NCI-H128 (cell line): ENCODE data around the gene OPA3.

Source experiments
- DNase-seq: peaks from one replicate; lab custom pipeline; 2025; ENCODE audit not compliant: unreplicated experiment; lab: John Stamatoyannopoulos, UW

OPA3 gene

GRCh38 chr19:45505151-45505995 is 79.2 kb downstream of the OPA3 start:
- DNase-seq: no peak

DNA sequence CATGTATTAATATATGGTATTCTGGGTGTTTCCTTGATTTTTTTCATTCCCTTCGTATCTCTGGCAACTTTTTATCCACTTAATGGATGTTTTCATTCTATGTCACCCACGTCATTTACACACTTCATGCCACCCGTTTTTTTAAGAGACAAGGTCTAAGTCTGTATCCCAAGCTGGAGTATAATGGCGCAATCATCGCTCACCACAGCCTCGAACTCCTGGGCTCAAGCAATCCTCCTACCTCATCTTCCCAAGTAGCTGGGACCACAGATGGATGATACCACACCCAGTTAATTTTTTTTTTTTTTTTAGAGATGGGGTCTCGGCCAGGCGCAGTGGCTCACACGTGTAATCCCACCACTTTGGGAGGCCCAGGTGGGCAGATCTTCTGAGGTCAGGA is 80.7 kb downstream of the OPA3 start:
- DNase-seq: no peak

GRCh38 chr19:45502111-45502510 is 82.5 kb downstream of the OPA3 start:
- no peak for DNase-seq

DNA sequence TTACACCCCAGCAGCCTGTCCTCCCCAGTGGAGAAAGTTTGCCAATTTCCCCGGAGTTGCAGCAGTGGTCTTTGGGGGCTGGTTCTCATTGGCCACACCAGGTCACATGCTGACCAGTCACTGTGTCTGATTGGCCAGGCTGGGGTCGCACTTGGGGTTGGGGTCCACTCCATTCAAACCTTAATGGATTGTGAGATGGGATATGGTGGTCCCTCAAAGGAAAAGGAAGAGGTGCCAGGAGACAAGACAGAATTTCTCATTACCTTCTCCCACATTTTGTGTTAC is 82.9 kb downstream of the OPA3 start:
- no peak for DNase-seq

DNA sequence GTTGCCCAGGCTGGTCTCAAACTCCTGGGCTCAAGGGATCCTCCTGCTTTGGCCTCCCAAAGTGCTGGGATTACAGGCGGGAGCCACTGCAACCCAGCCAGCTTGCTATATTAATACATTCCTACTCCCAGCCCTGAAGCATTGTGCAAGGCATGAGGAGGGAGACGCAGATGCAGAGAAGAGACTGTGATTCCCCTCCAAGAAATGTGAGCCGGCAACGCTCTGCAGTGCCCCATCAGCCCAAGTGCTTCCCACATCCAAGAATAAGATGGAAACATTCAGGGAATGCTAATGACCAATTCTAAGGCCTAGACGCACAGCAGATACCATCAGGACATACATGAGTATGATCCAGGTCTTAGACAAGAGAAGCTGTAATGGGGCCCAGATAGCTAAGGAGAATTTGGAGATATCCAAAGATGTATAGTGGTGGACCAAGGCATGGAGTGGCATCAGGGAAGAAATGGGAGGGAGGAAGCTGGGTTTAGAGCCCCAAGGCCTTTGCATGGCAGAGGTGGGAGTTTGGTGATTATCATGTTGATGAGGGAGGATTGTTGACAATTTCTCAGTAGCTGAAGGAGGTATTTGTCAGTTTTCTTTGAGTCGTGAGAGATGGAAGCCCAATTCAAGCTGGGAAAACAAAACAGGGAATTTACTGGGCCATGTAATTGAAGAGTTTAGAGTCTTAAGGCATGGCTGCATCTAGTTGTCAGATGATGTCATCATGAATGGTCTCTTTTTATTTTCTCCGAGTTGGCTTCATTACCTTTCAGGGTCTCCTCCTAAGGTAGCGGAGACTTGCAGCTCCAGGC is 83.5 kb downstream of the OPA3 start:
- DNase-seq: no peak

DNA sequence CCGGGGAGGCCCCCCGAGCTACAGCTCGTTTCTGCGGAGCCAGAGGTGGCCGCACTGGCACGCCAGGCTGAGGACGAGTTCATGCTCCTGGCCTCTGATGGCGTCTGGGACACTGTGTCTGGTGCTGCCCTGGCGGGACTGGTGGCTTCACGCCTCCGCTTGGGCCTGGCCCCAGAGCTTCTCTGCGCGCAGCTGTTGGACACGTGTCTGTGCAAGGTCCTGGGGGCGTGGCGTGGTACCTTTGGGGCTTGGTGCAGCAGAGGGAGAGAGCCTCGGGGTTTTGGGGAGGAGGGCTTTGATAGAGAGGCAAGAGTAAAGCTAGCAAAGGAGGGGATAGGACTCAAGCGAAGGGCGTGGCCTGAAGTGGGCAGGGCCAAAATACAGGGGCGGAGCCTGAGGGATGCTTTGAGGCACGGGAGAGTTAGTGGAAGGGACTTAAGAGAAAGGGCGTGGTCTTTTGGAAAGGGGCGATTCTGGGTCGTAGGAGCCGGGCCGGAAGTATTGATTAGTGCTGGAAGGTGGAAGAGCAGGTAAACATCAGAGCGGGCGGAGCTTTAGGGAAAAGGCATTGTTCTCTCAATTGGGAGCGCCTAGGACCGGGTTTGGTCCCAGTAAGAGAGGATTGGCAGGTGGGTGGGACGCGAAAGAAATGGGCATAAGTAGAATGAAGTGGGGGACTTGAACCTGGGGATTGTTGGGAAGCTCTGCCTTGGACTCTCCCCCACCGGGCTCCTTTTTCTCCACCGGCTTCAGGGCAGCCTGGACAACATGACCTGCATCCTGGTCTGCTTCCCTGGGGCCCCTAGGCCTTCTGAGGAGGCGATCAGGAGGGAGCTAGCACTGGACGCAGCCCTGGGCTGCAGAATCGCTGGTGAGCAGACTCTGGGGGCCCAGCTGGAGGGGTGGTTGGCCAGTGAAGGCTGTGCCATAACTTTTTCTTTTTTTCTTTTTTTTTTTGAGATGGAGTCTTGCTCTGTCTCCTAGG is 85.1 kb downstream of the OPA3 start:
- DNase-seq: peak; percentile 58

DNA sequence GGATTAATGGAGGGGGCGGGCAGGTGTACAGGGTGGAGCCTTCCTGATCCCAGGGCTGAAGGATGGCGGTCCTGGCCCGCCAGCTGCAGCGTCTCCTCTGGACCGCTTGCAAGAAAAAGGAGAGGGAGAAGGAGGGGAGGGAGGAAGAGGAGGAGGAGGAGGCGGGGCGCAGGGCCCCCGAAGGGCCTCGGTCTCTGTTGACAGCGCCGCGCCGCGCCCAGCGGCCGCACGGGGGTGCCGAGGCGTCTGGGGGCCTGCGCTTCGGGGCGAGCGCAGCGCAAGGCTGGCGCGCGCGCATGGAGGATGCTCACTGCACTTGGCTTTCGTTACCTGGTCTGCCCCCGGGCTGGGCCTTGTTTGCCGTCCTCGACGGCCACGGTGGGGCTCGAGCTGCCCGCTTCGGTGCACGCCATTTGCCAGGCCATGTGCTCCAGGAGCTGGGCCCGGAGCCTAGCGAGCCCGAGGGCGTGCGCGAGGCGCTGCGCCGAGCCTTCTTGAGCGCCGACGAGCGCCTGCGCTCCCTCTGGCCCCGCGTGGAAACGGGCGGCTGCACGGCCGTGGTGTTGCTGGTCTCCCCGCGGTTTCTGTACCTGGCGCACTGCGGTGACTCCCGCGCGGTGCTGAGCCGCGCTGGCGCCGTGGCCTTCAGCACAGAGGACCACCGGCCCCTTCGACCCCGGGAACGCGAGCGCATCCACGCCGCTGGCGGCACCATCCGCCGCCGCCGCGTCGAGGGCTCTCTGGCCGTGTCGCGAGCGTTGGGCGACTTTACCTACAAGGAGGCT is 86.0 kb downstream of the OPA3 start, which contains the start of gene PPM1N:
PPM1N (plus strand) TSS at position 33 of the 785 bp plus-strand sequence; CDS start at position 63, 30 bp downstream.
- peak; percentile 14 for DNase-seq

DNA sequence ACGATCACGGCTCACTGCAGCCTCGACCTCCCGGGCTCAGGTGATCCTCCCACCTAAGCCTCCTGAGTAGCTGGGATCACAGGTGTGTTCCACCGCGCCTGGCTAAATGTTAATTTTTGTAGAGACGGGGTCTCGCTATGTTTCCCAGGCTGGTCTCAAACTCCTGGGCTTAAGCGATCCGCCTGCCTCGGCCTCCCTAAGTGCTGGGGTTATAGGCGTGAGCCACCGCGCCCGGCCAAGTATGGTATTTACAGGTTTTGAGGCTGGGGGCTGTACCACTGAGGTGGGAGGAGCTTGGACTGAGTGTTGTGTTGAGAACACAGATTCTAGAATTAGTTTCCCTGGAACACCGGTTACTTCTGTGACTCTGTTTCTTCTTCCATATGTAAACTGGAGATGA is 86.8 kb downstream of the OPA3 start:
- DNase-seq: no peak

DNA sequence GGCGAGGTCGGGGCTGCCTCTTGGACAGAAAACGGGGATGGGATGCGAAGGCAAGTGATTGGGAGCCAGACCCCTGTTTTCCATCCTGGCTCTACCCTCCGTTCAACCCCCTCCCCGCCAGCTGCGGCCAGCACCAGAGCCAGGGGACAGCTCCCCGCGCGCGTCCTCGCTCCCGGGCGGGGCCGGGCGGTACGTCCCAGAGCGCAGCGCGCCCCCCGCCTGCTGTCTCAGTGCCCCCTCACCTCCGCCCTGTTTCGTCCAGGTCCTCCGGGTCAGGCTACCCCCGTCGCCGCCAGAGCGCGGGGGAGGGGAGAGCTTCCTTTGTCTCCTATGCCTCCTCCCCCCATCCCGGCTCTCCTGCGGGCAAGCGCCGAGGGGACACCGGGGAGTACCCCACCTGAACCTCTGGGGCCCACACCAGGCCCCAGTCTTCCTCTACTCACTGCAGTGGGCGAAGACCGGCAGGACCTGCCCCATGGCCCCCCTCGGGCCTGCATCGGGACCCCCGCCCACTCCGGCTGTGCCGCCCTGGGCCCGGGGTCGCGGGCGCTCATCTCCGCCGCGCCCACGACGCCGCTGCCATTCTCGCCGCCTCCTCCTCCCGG is 88.2 kb downstream of the OPA3 start:
- no peak for DNase-seq

GRCh38 chr19:45495178-45495577 is 89.4 kb downstream of the OPA3 start:
- no peak for DNase-seq

DNA sequence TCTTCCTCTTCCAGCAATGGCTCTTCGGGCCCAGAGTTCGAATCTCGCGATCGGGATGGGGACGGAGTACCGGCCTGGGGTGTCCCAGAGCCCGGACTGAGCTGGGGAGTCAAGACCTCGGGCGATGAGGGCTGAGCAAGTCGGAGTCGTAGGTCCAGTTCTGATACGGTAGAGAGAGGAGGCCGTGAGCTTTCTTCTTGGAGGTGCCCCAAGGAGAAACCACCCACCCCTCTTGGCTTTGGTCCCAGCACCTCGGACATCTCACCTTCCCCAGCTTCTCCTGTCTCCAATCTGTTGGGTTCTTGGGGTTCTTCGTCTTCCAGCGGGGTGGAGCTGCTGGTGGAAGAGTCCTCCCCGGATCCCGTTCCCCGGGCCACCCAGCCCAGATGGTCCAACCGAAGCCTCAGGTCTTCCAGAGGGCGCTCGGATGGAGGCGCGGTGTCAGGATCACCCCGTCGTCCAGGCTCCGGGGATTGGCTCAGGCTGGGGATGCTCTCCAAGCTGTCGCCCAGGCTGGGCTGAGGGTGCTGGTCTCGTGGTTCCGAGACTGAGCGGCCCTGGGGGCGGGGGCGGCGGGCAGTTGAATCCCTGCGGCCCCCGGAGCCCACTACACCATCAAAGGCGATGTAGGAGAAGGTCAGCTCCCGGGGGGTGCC is 90.2 kb downstream of the OPA3 start:
- DNase-seq: no peak

DNA sequence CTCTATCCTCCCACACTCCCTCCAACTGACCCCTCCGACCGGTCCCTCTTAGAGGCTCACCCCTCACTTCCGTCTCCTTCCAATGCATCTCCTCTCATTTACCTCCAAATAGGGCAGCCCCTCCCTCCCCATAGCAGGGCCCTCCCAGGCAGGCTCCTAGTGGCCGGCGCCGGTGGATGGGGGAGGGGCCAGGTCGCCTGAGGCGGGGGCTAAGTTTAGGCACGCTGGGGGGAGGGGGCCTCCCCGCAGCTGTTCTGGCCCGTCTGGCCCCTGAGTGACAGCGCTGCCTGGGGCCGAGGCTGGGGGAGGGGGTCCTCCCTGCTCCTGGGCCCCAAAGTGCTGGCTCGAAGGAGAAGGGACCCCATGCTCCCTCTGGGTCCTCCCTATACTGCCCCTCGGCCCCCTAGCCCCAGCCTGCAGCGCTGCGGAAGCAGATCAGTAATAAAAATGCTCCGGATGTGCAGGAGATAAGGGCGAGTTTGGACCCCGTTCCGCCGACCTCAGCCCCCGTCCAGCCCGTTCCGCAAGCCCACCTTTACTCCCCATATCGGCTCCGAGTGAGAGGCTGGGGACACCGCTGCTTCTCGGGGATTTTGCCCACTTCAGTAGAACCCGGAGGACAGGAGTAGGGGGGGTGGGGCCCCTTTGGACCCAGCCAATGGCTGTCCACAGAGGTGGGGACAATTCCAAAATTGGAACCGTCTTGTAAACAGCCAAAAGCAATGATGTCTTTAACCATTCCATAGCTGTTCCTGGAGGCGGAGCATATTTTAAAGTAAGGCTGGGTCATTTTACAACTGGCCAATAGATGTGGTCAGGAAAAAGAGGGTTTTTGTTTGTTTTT is 91.8 kb downstream of the OPA3 start:
- DNase-seq: no peak

GRCh38 chr19:45492137-45492626 is 92.4 kb downstream of the OPA3 start:
- DNase-seq: no peak

DNA sequence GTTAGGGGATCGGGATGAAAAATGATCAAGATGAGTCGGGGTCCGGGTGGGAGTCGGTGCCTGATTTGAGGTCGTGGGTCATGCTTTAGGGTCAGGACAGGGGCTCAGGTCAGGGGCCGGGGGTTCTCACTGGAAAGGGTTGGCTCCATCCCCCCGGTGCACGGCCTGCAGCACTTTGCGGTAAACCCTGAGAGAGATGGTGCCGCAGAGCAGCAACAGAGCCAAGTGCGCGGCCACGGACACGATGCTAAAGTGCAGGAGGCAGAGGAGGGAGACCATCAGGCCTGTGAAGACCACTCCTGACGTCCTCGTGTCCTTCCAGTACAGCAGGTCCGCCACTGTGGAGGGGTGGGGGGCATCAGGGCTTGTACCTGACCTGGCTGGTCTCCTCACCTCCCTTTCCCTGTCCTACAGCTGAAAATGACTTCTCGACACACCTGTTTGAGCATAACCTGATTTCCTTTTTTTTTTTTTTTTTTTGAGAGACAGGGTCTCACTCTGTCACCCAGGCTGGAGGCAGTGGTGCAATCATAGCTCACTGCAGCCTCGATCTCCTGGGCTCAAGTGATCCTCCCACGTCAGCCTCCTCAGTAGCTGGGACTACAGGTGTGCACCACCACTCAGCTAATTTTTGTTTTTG is 95.3 kb downstream of the OPA3 start:
- DNase-seq: no peak

- no peak for DNase-seq
These were observed 95.9 kb downstream of the OPA3 start for GRCh38 chr19:45488708-45489107.

GRCh38 chr19:45485305-45486077 is 99.1 kb downstream of the OPA3 start:
- peak; percentile 94 for DNase-seq

- no peak for DNase-seq
These were observed 100.2 kb downstream of the OPA3 start for GRCh38 chr19:45484273-45484945.
